ENCODE measurements around the gene MKNK1.
A peak's percentile ranks its signal among the peaks of the same experiment; 100 is the strongest.

The MKNK1 gene

DNA sequence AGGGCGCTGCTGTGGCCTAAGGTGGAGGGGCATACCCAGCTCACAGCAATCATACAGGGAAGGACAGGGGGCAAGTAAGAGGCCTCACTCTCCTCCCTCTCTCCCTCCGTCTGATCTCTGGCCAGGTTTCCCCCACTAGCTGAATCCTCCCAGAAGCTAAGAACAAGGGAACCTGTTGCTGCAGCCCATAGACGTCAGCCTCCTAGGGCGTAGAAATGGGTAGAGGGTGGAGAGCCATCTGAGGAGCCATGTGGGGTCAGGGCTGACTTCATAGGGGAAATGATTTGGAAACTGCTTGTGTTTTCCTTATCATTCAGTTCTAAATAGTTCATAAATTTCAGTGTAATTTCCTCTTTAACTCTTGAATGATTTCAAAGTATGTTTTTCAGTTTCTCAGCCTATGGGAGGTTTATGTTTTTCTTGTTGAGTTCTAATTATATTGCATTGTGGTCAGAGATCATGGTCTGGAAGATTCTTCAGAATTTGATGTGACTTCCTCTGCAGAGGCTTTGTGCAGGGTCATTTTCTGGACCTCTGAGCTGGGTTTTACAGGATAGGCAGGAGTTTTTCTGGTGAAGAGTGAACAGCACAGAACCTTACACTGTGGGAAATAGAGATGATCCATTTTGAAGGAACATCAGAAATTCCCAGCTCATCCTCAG lies 14.8 kb upstream of the MKNK1 start:
- no peak for DNase-seq

- DNase-seq: no peak
Measured at GRCh38 chr1:46617833-46618232, 13.8 kb upstream of the MKNK1 start.

GRCh38 chr1:46617108-46617800 lies 13.2 kb upstream of the MKNK1 start:
- DNase-seq: no peak

DNA sequence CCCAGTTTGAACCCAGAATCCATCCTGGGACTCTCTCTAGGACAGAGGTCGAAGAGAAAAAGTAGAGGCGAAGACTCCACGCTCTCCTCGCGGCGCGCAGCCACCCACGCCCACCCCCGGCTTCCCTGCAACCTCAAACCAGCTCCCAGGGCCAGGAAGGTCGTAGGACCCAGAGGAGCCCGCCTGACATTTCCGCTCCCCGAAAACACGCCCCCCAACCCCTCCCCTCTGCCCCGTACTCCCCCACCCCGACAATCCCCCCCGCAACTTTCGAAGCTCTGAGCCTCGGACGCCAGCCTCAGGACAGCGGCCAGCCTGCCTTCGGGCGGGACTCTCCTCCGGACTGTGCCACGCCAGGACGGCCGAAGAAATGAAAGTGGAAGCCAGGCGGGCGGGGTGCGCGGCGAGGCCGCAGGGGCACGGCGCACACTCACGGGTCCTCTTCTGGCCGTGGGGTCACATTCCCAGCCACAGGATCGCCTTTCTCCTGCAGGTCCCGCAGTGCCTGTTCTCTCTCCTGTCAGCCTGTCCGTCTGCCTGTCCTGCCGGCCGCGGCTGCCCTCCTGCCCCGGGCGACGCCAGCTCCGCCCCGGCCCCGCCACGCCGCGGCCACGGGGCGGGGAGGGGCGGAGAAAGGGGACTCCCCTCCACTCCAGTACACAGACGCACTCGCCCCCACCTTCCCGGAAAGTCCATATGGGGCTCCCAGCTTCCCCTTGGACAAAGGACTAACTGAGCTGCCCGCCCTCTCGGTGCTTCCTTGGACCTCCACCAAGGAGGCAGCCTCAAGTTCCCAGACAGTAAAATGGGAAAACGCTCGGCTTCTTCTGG lies 12.4 kb upstream of the MKNK1 start, which contains the start of gene MOB3C:
TSS of gene MOB3C (minus strand) at position 535 of the 831 bp plus-strand sequence. CDS start 3,490 bp downstream, outside the sequence.
- DNase-seq: peak; percentile 79

GRCh38 chr1:46615735-46616134 lies 11.7 kb upstream of the MKNK1 start:
- no peak for DNase-seq

DNA sequence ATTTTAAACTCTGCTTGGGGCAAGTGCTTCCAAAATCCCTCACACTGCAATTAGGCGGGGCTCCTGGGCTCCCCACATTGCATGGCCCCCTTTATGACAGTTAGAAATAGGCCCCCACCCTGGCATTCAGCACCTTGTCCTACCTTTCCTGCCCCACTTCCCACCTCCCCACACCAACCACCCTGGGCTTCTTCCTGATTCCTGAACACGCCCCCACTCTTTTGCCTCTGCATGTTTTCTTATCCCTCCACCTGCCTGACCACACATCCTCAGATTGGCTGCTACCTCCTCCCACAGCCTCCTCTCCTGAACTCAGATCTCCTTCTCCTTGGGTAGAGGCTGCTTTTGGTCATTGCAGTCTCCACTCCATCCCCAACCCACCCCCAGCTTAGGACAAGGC lies 11.0 kb upstream of the MKNK1 start:
- DNase-seq: no peak

- DNase-seq: no peak
Measured at GRCh38 chr1:46614604-46614984, 10.5 kb upstream of the MKNK1 start.

- peak; percentile 71 for DNase-seq
Measured at GRCh38 chr1:46613661-46614603, 9.9 kb upstream of the MKNK1 start.

GRCh38 chr1:46612937-46613660 lies 9.0 kb upstream of the MKNK1 start:
- no peak for DNase-seq

DNA sequence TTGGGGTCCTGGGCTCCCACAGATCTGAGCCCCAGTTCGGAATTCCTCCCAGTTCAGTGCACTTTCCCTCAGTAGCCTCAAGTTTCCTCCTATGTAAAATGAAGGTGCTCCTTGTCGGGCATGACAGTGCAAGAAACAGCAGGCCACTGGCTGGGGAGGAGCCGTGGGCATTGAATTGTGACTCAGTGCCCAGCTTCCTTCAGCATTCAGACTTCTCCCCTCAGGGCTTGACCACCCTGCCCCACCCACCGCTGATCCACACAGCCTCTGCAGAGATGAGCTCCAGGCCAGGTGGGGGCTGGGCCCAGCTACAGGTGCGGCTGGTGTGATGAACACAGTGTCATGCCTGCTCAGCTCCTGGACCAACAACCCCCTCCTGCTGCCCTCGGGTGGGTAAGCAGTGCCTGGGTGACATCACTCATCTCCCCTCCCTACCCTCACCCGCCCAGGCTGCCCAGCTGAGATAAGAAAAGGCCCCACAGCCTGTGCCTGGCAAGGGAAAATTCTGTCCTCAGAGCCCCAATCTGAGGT lies 7.7 kb upstream of the MKNK1 start:
- no peak for DNase-seq

DNA sequence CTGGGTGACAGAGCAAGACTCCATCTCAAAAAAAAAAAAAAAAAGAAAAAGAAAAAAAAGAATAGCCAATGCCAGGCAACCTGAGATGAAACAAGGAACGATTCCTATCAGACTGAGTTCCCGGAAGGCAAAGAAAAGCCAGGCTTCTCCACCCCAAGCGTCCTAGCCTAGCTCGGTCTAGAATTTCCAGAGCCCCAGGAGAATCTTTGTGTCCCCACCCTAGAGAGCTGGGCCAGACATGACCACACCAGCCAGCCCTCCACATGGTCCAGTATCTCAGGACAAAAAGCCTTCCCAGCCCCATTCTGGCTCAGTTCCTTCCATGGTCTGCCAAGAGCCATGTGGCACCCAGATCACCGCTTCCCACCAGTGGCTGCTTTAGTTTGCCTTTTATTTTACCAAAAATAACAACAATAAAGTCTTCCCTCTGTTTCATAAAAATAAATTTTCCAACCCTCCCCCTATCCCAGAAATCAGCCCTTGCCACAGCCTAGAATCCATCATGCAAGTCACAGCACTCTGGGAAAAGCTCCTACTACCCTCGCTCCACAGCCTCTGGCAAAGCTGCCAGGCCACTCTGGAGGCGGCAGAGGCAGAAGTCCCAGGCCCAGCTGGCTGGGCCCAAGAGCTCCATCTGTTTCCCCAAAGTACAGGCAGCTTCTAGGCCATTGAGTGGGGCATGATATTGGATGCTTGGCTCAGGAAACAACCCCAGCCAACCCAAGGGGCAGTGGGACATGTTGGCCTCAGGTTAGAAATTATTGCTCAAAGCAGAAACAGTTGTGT lies 3.5 kb upstream of the MKNK1 start:
- no peak for DNase-seq

DNA sequence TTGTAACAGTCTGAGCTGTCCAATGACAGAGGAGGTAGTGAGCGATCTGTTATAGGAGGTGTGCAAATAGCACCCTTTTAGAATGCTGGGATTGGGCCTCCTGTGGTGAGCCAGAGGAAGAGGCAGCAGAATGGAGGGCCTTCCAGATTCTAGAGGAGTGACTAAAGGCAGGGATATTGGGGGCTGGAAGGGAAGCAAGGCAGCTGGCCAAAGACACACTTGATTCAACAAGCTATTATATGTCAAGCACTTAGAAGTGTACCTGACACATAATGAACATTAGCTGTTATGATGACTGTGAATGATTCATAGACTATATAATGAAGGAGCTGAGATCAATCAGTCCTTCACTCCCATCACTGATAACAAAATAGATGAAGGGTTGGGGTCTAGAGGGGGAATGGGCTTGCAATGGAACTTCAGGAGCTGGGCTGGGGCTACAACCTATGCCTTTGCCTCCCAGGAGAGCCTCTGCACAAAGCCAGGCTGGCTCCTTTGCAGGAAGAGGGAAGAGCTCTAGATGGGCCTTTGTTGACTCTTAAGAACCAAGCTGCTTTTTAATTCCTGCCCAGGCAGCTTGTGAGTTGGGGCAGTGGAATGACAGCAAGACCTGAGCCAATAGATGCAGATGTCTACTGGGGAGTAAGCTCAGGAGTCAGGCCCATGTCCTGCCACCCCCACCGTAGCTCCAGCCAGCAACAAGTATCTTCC lies 2.3 kb upstream of the MKNK1 start:
- no peak for DNase-seq

GRCh38 chr1:46605232-46605631 lies 1.2 kb upstream of the MKNK1 start:
- no peak for DNase-seq

GRCh38 chr1:46603481-46603857 lies 599 bp downstream of the MKNK1 start:
- DNase-seq: no peak

DNA sequence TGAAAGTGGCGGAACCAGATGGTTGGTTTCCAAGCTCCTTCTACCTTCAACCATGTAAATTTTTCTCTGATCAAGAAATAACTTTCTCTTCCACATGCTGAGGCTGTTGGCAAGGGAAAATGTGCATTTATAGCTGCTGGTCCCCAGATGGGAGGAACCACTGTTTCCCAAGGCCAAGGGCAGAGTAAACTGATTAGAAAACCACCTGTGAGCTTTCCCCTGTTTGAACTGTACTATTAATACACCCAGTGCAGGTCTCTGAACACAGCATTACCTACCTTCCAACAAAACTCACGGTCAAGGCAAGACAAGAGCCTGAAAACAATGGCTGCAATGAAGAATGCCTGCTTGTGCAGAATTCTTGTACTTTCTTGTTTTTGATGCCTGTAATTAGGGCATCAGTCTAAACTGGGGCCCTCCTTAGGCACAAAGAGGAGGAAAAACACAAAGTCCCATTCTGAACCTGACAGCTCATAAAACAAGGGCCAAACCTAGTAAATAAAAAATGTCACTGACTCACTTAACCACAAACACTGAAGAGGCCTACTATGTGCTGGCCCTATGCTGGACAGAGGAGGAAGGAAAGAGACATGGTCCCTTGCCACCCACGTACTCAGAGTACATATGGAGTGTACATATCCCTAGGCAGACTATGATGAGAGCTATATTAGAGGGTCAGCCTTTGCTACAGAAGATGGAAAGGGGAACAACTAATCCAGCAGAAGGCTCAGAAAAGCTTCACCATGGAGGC lies 2.6 kb downstream of the MKNK1 start:
- DNase-seq: no peak

GRCh38 chr1:46599059-46599970 lies 4.8 kb downstream of the MKNK1 start:
- DNase-seq: no peak

DNA sequence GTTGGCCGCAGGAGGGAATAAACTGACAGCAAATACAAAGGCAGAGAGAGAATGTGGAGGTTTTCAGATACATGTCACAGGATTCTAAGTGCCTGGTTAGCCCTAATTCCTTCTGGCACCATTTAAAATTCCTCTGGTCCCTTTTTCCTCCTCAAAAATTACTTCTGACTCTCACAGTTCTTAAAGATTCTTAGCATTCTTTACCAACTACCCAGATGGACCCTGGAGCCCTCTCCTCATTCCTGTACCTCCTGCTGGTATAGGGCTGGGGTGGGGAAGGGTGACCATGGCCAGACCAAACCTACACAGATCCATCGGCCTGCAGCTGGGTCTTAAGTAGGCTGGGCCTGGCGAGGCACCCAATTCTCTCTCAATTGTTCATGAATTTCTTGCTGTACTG lies 7.2 kb downstream of the MKNK1 start:
- DNase-seq: peak; percentile 17

DNA sequence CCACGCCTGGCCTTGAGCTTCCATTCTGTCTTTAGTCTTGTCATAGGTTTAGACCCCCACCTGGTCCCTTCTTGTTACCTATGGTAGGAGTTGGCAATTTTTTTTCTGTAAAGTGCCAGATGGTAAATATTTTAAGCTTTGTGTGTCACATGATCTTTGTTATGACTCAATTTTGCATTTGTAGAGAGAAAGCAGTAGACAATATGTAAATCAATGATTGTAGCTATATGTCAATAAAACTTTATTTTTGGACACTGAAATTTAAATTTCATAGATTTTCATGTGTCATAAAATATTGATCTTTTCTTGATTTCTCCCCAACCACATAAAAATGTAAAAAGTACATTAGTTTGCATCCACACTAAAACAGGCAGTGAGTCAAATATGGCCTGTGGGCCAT lies 8.0 kb downstream of the MKNK1 start:
- no peak for DNase-seq

Data from fibroblast of skin of scalp (primary cell).